ENCODE data around the gene FKBP11.

The FKBP11 gene

GRCh38 chr12:48957141-48958048 lies 32.1 kb upstream of the FKBP11 start, which contains the start of gene ARF3 (continued):
- peak; percentile 95 for TF ChIP-seq EGR2 (tag by site-specific recombination; IDR thresholded peaks at IDR 0.05; ENCODE audit: low read depth)
- TF ChIP-seq ZNF600 (tag by site-specific recombination; IDR thresholded peaks at IDR 0.05), result peak; percentile 83
- TF ChIP-seq ZNF23 (tag by site-specific recombination; IDR thresholded peaks at IDR 0.05; ENCODE audit: borderline replicate concordance), result no peak
- TF ChIP-seq GLIS2 (tag by site-specific recombination; IDR thresholded peaks at IDR 0.05), result no peak; the same call in 1 of the 2 replicates
- TF ChIP-seq RBAK (tag by site-specific recombination; IDR thresholded peaks at IDR 0.05), result no peak
- TF ChIP-seq ZNF366 (tag by site-specific recombination; conservative IDR thresholded peaks at IDR 0.05), result peak; percentile 98
- TF ChIP-seq KLF9 (tag by site-specific recombination; IDR thresholded peaks at IDR 0.05; ENCODE audit: low read depth), result peak; percentile 71
- TF ChIP-seq ZNF514 (tag by site-specific recombination; IDR thresholded peaks at IDR 0.05), result no peak
- peak; percentile 73; the same call in 1 of the 2 replicates for TF ChIP-seq ZNF10 (tag by site-specific recombination; IDR thresholded peaks at IDR 0.05)
- peak; percentile 52; the same call in 1 of the 2 replicates for TF ChIP-seq ZSCAN5A (tag by site-specific recombination; IDR thresholded peaks at IDR 0.05)
- TF ChIP-seq HOXD13 (CRISPR knock-in tag; IDR thresholded peaks at IDR 0.05; ENCODE audit: borderline replicate concordance), result no peak
- peak; percentile 71 for TF ChIP-seq SCRT2 (tag by site-specific recombination; IDR thresholded peaks at IDR 0.05)
- TF ChIP-seq GLI4 (tag by site-specific recombination; IDR thresholded peaks at IDR 0.05), result no peak
- TF ChIP-seq ZNF830 (tag by site-specific recombination; IDR thresholded peaks at IDR 0.05; ENCODE audit: low read depth), result no peak
- TF ChIP-seq ZNF76 (tag by site-specific recombination; IDR thresholded peaks at IDR 0.05; ENCODE audit: borderline replicate concordance, low read depth), result peak; percentile 68; the same call in 1 of the 2 replicates
- no peak for TF ChIP-seq ZNF837 (tag by site-specific recombination; IDR thresholded peaks at IDR 0.05)
- no peak for TF ChIP-seq ZNF16 (tag by site-specific recombination; IDR thresholded peaks at IDR 0.05; ENCODE audit: low read depth)
- peak; percentile 92 for TF ChIP-seq ZNF341 (tag by site-specific recombination; IDR thresholded peaks at IDR 0.05; ENCODE audit: low read depth)
- no peak; the same call in 1 of the 2 replicates for TF ChIP-seq FEZF1 (tag by site-specific recombination; IDR thresholded peaks at IDR 0.05)
- peak; percentile 49; the same call in 1 of the 2 replicates for TF ChIP-seq ZNF843 (tag by site-specific recombination; IDR thresholded peaks at IDR 0.05)
- peak; percentile 76 for TF ChIP-seq HIC1 (tag by site-specific recombination; IDR thresholded peaks at IDR 0.05)
- TF ChIP-seq ZNF585B (tag by site-specific recombination; IDR thresholded peaks at IDR 0.05), result no peak
- no peak for TF ChIP-seq ZNF571 (tag by site-specific recombination; IDR thresholded peaks at IDR 0.05)
- no peak for TF ChIP-seq ZNF24 (tag by site-specific recombination; IDR thresholded peaks at IDR 0.05)
- no peak for TF ChIP-seq ZNF155 (tag by site-specific recombination; IDR thresholded peaks at IDR 0.05)
- peak; percentile 78 for TF ChIP-seq ZEB2 (tag by site-specific recombination; IDR thresholded peaks at IDR 0.05)
- no peak for TF ChIP-seq ZNF362 (tag by site-specific recombination; IDR thresholded peaks at IDR 0.05)
- no peak for TF ChIP-seq ZNF776 (tag by site-specific recombination; IDR thresholded peaks at IDR 0.05; ENCODE audit: borderline replicate concordance)
- no peak for TF ChIP-seq ZNF146 (tag by site-specific recombination; IDR thresholded peaks at IDR 0.05)
- 0 out of 2 replicates have a peak, but pooled peaks have one; percentile 27 for TF ChIP-seq ZNF391 (tag by site-specific recombination; IDR thresholded peaks at IDR 0.05; ENCODE audit: borderline replicate concordance, low read depth)
- no peak for TF ChIP-seq ZNF791 (tag by site-specific recombination; IDR thresholded peaks at IDR 0.05)

All from HEK293 (cell line).